Activated naive CD8-positive, alpha-beta T cell treated with anti-CD3 and anti-CD28 coated beads, Interleukin-2, amount 50 U/mL, for 24 hours (primary cell): Measurements from ENCODE around the gene CALHM2.

Experiments used
- ATAC-seq: fragments of 150-1000 bp; cut with Tn5 transposase; one replicate; pipeline ENCODE4 v1.10.0; 2021
- DNase-seq: peaks from one replicate; pipeline ENCODE4 v3.0.0; 2021
- H3K27ac Mint-ChIP-seq: one replicate; pipeline ENCODE4 v1.8.0; 2021; ENCODE audit warnings: mild to moderate bottlenecking, mixed read lengths
- H3K27me3 Mint-ChIP-seq: one replicate; pipeline ENCODE4 v1.8.0; 2021; ENCODE audit warnings: mixed read lengths
- H3K36me3 Mint-ChIP-seq: one replicate; pipeline ENCODE4 v1.8.0; 2021; ENCODE audit warnings: low read depth, mixed read lengths
- H3K4me1 Mint-ChIP-seq: one replicate; pipeline ENCODE4 v1.8.0; 2021; ENCODE audit warnings: mixed read lengths
- H3K4me3 Mint-ChIP-seq: one replicate; pipeline ENCODE4 v1.8.0; 2021; ENCODE audit warnings: mild to moderate bottlenecking, moderate library complexity, mixed read lengths
- H3K9me3 Mint-ChIP-seq: one replicate; pipeline ENCODE4 v1.8.0; 2021; ENCODE audit warnings: mixed read lengths

Gene CALHM2

GRCh38 chr10:103448746-103449145 lies 3.4 kb downstream of the CALHM2 start:
- Mint-ChIP-seq H3K27ac (peak overlapping the region; percentile 33), H3K27me3 (no peaks in the 10 kb centered on the region), H3K36me3 (peaks cover 33% of the 10 kb centered on the region), H3K4me1 (peaks cover 34% of the 10 kb centered on the region), H3K4me3 (no peak overlapping the region), H3K9me3 (no peaks in the 10 kb centered on the region)
- no peak for ATAC-seq
- no peak for DNase-seq

GRCh38 chr10:103447187-103447586 lies 5.0 kb downstream of the CALHM2 start:
- H3K36me3 Mint-ChIP-seq: peaks cover 43% of the 10 kb centered on the region
- ATAC-seq (no peak), DNase-seq (no peak)
- peaks cover 28% of the 10 kb centered on the region for H3K4me1 Mint-ChIP-seq
- peak overlapping the region; percentile 40 for H3K27ac Mint-ChIP-seq
- H3K4me3 Mint-ChIP-seq: no peak overlapping the region
- no peaks in the 10 kb centered on the region for H3K27me3 Mint-ChIP-seq
- H3K9me3 Mint-ChIP-seq: no peaks in the 10 kb centered on the region

DNA sequence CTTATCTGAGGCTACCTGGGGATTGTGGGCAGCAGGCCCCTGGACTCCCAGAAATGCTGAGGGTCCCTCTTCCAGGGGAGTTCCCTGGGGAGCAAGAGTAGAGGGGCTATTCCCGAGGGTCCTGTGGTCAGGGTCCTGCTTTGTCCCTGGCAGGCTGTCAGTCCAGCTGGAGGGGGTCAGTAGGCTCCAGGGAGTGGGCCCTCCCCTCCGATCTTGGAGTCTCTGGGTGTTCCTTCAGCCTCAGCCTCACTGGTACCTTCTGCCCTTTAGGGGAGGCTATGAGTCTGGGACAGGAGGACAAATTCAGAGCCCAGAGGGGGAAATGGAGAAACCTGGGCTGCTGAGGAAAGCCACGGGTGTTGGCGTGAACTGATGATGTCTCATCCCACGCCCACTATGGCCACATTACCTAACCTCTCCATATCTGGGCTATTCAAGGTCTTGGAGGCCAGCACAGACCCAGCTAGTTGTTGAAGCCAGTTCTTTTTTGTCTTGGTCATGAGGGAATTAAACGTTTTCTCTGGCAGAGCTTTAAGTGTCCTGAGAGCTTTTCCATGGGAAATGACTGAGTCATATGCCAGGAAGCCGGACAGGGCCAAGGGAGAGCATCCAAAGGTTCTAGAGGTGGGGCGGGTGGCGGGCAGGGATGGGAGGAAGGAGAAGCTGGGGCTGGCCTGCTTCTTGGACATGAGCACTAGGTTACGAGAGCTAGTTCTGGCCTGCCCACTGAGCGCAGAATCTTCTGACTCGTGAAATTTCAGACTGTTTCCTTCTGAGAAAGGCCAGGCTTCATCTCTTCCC lies 6.2 kb downstream of the CALHM2 start:
- H3K4me1 Mint-ChIP-seq: peaks cover 22% of the 10 kb centered on the region
- H3K27ac Mint-ChIP-seq: no peak overlapping the region
- H3K36me3 Mint-ChIP-seq: peaks cover 47% of the 10 kb centered on the region
- H3K4me3 Mint-ChIP-seq: no peak overlapping the region
- ATAC-seq (no peak), DNase-seq (no peak)
- H3K9me3 Mint-ChIP-seq: no peaks in the 10 kb centered on the region
- no peaks in the 10 kb centered on the region for H3K27me3 Mint-ChIP-seq

DNA sequence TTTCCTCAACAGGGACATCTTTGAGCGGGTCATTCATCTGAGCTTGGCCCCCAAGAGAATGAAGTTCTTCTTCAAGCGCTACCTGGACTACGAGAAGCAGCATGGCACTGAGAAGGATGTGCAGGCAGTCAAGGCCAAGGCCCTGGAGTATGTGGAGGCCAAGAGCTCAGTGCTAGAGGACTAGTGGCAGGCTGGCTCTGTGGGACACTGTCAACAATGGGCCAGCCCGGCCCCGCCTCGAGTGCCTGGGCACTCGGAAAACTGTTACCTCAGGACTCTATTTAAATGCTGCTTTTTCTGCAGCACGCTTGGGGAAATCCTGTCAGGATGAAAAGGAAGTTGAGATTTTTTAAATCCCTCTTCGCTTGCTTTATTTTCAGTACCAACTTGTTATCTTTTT lies 6.8 kb downstream of the CALHM2 start:
- no peak overlapping the region for H3K4me3 Mint-ChIP-seq
- ATAC-seq: no peak
- H3K36me3 Mint-ChIP-seq: peaks cover 50% of the 10 kb centered on the region
- DNase-seq: no peak
- H3K9me3 Mint-ChIP-seq: no peaks in the 10 kb centered on the region
- peak overlapping the region; percentile 14 for H3K27ac Mint-ChIP-seq
- H3K27me3 Mint-ChIP-seq: no peaks in the 10 kb centered on the region
- peaks cover 16% of the 10 kb centered on the region for H3K4me1 Mint-ChIP-seq

GRCh38 chr10:103444478-103444877 lies 7.7 kb downstream of the CALHM2 start:
- H3K27me3 Mint-ChIP-seq: no peaks in the 10 kb centered on the region
- no peak overlapping the region for H3K27ac Mint-ChIP-seq
- H3K4me1 Mint-ChIP-seq: peaks cover 9% of the 10 kb centered on the region
- DNase-seq: no peak
- no peak for ATAC-seq
- no peak overlapping the region for H3K4me3 Mint-ChIP-seq
- no peaks in the 10 kb centered on the region for H3K9me3 Mint-ChIP-seq
- H3K36me3 Mint-ChIP-seq: peaks cover 58% of the 10 kb centered on the region

DNA sequence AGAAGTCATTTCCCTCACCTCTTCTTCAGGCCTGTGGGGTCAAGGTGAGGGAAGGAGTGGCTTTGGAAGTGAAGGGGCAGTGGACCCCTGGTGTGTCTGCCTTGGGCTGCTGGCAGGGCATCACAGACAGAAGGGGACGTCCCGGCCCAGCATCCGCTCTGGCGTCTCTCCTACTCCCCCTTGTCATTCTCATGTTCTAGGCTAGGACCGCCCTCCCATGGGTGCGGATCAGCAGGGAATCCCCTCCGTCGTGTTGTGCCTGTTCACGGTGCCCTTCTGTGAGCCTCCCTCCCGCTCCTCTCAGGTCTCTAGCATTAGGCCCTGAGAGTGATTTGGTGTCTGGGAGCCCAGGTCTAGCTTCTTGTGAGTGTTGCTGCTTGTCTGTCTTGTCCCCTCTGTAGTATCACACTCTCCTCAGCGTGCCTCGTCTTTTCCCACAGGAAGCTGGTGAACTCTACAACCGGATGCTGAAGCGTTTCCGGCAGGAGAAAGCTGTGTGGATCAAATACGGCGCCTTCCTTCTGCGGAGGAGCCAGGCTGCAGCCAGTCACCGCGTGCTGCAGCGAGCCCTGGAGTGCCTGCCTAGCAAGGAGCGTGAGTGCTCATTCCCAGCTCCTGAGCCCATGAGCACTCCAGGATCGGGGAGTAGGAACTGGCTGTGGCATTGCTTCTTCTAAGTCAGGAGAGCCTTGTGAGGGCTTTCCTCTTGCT lies 8.5 kb downstream of the CALHM2 start:
- DNase-seq (no peak), ATAC-seq (no peak)
- Mint-ChIP-seq H3K9me3 (no peaks in the 10 kb centered on the region), H3K4me3 (no peak overlapping the region), H3K36me3 (peaks cover 62% of the 10 kb centered on the region), H3K27me3 (no peaks in the 10 kb centered on the region), H3K27ac (no peak overlapping the region), H3K4me1 (peaks cover 1% of the 10 kb centered on the region)

- Mint-ChIP-seq H3K27me3 (no peaks in the 10 kb centered on the region), H3K9me3 (no peaks in the 10 kb centered on the region)
Observed at GRCh38 chr10:103442031-103442461, 10.1 kb downstream of the CALHM2 start.

DNA sequence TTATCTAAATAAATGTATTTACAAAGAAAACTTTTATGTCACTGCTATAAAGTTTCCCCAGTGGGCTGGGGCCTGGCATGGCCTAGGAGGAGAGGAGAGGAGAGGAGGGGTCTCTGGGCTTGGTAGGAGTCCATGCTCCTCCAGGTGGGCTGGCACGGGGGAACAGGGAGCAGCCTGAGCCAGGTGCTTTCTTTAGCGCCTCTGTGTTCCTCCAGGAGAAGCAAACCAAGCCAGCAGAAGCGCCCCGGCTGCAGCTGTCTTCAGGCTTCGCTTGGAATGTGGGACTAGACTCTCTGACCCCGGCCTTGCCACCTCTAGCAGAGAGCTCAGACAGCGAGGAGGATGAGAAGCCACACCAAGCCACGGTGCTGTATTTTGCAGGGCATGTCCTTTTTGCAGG lies 10.6 kb downstream of the CALHM2 start:
- Mint-ChIP-seq H3K27ac (no peak overlapping the region), H3K4me1 (no peaks in the 10 kb centered on the region), H3K9me3 (no peaks in the 10 kb centered on the region), H3K4me3 (no peak overlapping the region), H3K36me3 (peaks cover 69% of the 10 kb centered on the region), H3K27me3 (no peaks in the 10 kb centered on the region)
- no peak for DNase-seq
- ATAC-seq: no peak

More at GRCh38 chr10:103442031-103442461, 10.1 kb downstream of the CALHM2 start:
- ATAC-seq (no peak), DNase-seq (no peak)
- H3K4me3 Mint-ChIP-seq: no peak overlapping the region
- no peaks in the 10 kb centered on the region for H3K4me1 Mint-ChIP-seq
- H3K27ac Mint-ChIP-seq: no peak overlapping the region
- peaks cover 67% of the 10 kb centered on the region for H3K36me3 Mint-ChIP-seq

DNA sequence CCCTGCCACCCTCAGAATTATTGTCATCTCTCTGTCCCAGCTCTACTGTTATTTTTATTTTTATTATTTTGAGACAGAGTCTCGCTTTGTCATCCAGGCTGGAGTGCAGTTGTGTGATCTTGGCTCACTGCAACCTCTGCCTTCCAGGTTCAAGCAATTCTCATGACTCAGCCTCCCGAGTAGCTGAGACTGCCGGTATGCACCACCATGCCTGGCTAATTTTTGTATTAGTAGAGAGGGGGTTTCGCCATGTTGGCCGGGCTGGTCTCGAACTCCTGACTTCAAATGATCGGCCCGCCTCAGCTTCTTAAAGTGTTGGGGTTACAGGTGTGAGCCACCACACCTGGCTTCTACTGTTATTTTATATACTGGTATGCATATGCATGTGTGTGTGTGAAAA lies 11.0 kb downstream of the CALHM2 start:
- H3K9me3 Mint-ChIP-seq: no peaks in the 10 kb centered on the region
- ATAC-seq (no peak), DNase-seq (no peak)
- no peak overlapping the region for H3K27ac Mint-ChIP-seq
- H3K4me3 Mint-ChIP-seq: no peak overlapping the region
- no peaks in the 10 kb centered on the region for H3K27me3 Mint-ChIP-seq
- H3K4me1 Mint-ChIP-seq: no peaks in the 10 kb centered on the region
- peaks cover 70% of the 10 kb centered on the region for H3K36me3 Mint-ChIP-seq

DNA sequence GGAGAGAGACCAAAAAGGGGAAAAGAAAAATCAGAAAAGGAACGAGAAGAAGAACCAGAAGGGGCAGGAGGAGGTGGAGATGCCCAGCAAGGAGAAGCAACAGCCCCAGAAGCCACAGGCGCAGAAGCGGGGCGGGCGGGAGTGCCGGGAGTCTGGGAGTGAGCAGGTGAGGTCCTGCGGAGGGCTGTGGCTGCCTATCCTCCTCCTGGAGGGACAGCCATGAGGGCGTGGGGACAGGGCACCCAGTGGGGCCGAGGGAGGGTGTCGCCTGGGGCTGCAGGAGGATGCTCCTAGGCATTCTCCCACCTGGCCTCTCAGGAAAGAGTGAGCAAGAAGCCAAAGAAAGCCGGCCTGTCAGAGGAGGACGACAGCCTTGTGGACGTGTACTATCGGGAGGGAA lies 11.8 kb downstream of the CALHM2 start:
- Mint-ChIP-seq H3K36me3 (peaks cover 70% of the 10 kb centered on the region), H3K27me3 (no peaks in the 10 kb centered on the region), H3K4me3 (no peak overlapping the region), H3K4me1 (no peaks in the 10 kb centered on the region), H3K9me3 (no peaks in the 10 kb centered on the region), H3K27ac (no peak overlapping the region)
- ATAC-seq (no peak), DNase-seq (no peak)

- Mint-ChIP-seq H3K27ac (no peak overlapping the region), H3K27me3 (no peaks in the 10 kb centered on the region), H3K4me1 (no peaks in the 10 kb centered on the region), H3K9me3 (no peaks in the 10 kb centered on the region), H3K36me3 (peaks cover 68% of the 10 kb centered on the region), H3K4me3 (no peak overlapping the region)
- DNase-seq (no peak), ATAC-seq (no peak)
Observed at GRCh38 chr10:103439776-103440175, 12.4 kb downstream of the CALHM2 start.

DNA sequence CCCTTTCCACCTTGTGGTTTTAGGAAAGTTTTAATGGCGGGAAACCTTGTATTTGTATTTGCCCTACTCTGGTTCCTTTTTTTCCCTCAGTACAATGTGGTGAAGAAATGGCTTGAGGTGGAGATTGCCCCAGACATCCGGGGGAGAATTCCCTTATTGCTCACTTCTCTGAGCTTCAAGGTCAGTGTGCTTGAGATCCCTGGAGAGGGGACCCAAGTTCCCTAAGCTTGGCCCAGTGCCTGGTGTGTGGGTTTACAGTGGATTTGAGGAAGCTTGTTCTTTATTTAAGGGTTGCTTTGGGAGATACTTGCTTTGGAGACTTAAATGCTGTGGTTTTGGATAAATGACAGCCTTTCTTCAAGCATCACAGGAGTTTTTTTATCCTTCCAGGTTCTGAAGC lies 18.3 kb downstream of the CALHM2 start:
- Mint-ChIP-seq H3K36me3 (peaks cover 74% of the 10 kb centered on the region), H3K4me1 (peaks cover 5% of the 10 kb centered on the region), H3K27ac (no peak overlapping the region), H3K4me3 (no peak overlapping the region), H3K27me3 (no peaks in the 10 kb centered on the region), H3K9me3 (no peaks in the 10 kb centered on the region)
- no peak for ATAC-seq
- no peak for DNase-seq

DNA sequence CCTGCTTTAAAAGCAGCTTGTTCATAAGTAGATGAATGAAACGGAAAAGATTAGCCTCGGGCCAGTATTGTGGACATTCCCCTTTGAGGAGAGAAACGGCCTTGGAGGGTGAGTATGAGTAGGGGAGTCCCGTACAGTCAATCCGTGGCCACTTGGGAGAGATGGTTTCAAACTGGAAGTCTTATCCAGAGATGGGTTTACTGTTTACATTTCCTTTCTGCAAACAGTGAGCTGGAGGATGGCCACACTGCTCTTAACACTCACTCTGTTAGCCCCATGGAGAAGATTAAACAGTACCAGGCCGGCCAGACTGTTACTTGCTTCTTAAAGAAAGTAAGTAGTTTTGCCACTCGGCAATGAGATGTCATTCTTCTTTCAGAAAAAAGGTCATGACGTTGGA lies 20.3 kb downstream of the CALHM2 start:
- Mint-ChIP-seq H3K4me1 (peaks cover 18% of the 10 kb centered on the region), H3K9me3 (no peaks in the 10 kb centered on the region), H3K4me3 (no peak overlapping the region), H3K27ac (no peak overlapping the region), H3K27me3 (no peaks in the 10 kb centered on the region), H3K36me3 (peaks cover 77% of the 10 kb centered on the region)
- ATAC-seq: peak; percentile 28
- no peak for DNase-seq

- no peaks in the 10 kb centered on the region for H3K9me3 Mint-ChIP-seq
- H3K36me3 Mint-ChIP-seq: peaks cover 75% of the 10 kb centered on the region
- H3K27ac Mint-ChIP-seq: no peak overlapping the region
- no peaks in the 10 kb centered on the region for H3K27me3 Mint-ChIP-seq
- no peak overlapping the region for H3K4me3 Mint-ChIP-seq
- DNase-seq: no peak
- no peak for ATAC-seq
- H3K4me1 Mint-ChIP-seq: peaks cover 19% of the 10 kb centered on the region
Observed at GRCh38 chr10:103429647-103430046, 22.5 kb downstream of the CALHM2 start.

DNA sequence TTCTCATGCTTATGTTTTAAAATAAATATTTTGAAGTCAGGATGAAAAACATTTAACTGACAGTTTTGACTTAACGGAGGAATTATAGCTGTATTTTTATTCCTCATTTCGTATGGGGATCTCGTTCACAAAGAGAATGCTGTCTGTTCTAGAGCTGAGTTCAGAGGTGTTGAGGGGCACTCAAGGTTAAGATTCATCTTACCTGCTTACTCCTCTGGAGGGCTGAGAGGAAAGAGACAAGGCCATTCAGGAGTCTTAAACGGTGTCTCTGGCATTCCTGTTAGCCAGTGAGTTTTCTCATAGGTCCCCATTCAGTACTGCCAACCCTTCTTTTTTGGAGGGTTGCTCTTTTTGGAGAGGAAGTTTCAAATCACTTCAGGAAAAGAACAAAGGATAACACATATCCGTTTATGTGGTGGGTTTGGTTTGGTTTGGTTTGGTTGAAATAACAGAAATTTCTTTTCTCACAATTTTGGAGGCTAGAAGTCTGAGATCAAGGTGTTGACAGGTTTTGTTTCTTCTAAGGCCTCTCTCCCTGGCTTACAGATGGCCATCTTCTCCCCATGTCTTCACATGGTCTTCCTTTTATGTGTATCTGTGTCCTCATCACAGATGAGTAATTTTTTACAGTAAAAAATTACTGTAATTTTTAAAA lies 23.1 kb downstream of the CALHM2 start:
- H3K4me1 Mint-ChIP-seq: peaks cover 19% of the 10 kb centered on the region
- H3K4me3 Mint-ChIP-seq: no peak overlapping the region
- H3K27me3 Mint-ChIP-seq: no peaks in the 10 kb centered on the region
- ATAC-seq: no peak
- H3K36me3 Mint-ChIP-seq: peaks cover 79% of the 10 kb centered on the region
- no peak overlapping the region for H3K27ac Mint-ChIP-seq
- no peaks in the 10 kb centered on the region for H3K9me3 Mint-ChIP-seq
- DNase-seq: no peak
